Keratinocyte (primary cell): ENCODE measurements around the gene SLCO3A1.

Experiments
- EZH2 ChIP-seq: IDR thresholded peaks from one replicate; pipeline ENCODE4 v1.6.1; 2012; ENCODE audit warnings: inconsistent platforms, mild to moderate bottlenecking, low read length, moderate library complexity
- TF ChIP-seq, protein P1 (sequence below), 3 experiments: IDR thresholded peaks in 1 of 3; conservative IDR thresholded peaks in 1 of 3; optimal IDR thresholded peaks in 1 of 3; 2 replicates in 2 of 3; 3 replicates in 1 of 3; pipeline versions ENCODE3 to v1.5.1; 2011; ENCODE audit warnings: low read length in 3 of 3, mild to moderate bottlenecking in 3 of 3, moderate library complexity in 2 of 3, control low read depth in 1 of 3, inconsistent platforms in 1 of 3; ENCODE audit not compliant: insufficient read depth in 2 of 3; ENCODE audit errors: extremely low read depth in 1 of 3

DNA sequence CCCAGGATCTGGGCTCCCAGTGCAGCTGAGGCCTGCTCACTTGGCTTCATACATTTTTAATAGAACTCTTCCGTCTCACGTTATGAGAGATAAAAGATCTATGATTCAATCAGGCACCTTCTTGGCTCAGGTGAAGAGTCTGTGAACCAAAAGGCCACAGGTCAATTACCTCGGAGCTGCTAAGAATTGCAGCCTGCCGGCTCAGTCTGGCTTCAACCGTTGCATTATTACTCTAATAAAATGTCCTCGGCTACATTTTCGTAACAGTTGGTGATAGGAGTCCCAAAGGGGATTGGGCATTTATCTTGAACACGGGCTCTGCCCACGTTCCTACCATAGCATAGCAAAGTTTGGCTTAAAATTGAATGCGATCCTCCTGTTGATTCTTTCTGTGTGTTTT, 176.3 kb downstream of the SLCO3A1 start:
- TF ChIP-seq, protein P1, sequence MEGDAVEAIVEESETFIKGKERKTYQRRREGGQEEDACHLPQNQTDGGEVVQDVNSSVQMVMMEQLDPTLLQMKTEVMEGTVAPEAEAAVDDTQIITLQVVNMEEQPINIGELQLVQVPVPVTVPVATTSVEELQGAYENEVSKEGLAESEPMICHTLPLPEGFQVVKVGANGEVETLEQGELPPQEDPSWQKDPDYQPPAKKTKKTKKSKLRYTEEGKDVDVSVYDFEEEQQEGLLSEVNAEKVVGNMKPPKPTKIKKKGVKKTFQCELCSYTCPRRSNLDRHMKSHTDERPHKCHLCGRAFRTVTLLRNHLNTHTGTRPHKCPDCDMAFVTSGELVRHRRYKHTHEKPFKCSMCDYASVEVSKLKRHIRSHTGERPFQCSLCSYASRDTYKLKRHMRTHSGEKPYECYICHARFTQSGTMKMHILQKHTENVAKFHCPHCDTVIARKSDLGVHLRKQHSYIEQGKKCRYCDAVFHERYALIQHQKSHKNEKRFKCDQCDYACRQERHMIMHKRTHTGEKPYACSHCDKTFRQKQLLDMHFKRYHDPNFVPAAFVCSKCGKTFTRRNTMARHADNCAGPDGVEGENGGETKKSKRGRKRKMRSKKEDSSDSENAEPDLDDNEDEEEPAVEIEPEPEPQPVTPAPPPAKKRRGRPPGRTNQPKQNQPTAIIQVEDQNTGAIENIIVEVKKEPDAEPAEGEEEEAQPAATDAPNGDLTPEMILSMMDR (optimal IDR thresholded peaks at IDR 0.05 in 1 of 3, IDR thresholded peaks at IDR 0.05 in 1 of 3, conservative IDR thresholded peaks at IDR 0.05 in 1 of 3; ENCODE audit: extremely low read depth in 1 of 3, insufficient read depth in 2 of 3, low read length in 3 of 3) = no peak
- TF ChIP-seq EZH2 = no peak
